ENCODE data around the gene PHF21B.

Gene PHF21B

DNA sequence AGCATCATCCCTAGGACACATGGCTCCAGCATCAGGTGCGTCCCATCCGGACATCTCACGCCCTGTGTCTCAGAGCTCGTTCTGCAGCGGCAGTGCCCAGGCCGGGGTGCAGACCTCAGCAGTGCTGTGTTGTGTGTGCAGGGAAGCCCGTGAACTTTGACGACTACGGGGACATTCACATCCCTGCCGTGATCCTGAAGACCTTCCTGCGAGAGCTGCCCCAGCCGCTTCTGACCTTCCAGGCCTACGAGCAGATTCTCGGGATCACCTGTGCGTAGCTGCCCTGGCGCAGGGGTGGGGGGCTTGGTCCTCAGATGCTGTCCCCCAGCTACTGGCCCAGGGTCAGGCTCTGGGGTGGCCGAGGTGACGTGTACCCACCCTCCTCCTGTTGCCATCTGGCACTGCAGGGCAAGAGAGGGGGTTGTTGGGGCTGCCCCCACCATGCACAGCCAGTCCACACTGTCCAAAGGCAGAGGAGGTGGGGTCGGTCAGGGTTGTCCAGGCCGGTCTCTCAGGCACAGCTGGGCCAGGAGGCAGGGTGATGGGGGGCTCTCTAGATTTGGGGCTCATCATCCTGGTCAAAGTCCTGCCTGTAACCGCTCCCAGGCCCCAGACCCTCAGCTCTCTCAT lies 160.9 kb downstream of the PHF21B start:
- H3K36me3 ChIP-seq = no peaks in the 10 kb centered on the region
- no peaks in the 10 kb centered on the region for H3K27me3 ChIP-seq
- no peak overlapping the region for H3K4me3 ChIP-seq (ENCODE audit: low read depth in 1 of 2, low read length in 1 of 2)
- H3K9me3 ChIP-seq = no peaks in the 10 kb centered on the region
- no peaks in the 10 kb centered on the region for H3K4me1 ChIP-seq (ENCODE audit: control insufficient read depth in 1 of 2, insufficient read depth in 1 of 2, low read depth in 1 of 2, low read length in 1 of 2)
- TF ChIP-seq, protein P1, sequence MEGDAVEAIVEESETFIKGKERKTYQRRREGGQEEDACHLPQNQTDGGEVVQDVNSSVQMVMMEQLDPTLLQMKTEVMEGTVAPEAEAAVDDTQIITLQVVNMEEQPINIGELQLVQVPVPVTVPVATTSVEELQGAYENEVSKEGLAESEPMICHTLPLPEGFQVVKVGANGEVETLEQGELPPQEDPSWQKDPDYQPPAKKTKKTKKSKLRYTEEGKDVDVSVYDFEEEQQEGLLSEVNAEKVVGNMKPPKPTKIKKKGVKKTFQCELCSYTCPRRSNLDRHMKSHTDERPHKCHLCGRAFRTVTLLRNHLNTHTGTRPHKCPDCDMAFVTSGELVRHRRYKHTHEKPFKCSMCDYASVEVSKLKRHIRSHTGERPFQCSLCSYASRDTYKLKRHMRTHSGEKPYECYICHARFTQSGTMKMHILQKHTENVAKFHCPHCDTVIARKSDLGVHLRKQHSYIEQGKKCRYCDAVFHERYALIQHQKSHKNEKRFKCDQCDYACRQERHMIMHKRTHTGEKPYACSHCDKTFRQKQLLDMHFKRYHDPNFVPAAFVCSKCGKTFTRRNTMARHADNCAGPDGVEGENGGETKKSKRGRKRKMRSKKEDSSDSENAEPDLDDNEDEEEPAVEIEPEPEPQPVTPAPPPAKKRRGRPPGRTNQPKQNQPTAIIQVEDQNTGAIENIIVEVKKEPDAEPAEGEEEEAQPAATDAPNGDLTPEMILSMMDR (IDR thresholded peaks at IDR 0.05) = no peak
- no peak overlapping the region for H3K27ac ChIP-seq

DNA sequence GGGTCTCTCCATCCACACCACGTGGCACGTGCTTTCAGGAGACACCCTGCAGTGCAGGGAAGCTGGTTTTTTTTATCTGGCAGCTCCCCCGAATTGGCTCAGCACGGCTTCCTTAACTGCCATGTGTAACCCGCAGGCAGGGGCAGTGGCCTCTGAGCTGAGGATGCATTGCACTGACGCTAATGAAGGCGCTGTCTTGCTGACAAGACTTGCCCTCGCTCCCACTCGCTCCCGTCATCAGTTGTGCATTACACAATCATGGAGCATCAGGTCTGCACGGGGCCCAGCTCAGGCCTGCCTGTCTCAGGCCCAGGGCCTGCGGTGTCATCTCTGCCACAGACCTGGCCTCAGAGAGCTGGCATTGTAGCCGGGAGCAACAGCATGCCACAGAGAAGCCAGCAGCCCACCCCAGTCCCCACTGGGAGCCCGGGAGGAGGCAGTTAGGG lies 161.5 kb downstream of the PHF21B start:
- no peak overlapping the region for H3K27ac ChIP-seq
- TF ChIP-seq, protein P1 (IDR thresholded peaks at IDR 0.05) = no peak
- no peaks in the 10 kb centered on the region for H3K4me1 ChIP-seq (ENCODE audit: control insufficient read depth in 1 of 2, insufficient read depth in 1 of 2, low read depth in 1 of 2, low read length in 1 of 2)
- no peaks in the 10 kb centered on the region for H3K27me3 ChIP-seq
- H3K9me3 ChIP-seq = no peaks in the 10 kb centered on the region
- no peak overlapping the region for H3K4me3 ChIP-seq (ENCODE audit: low read depth in 1 of 2, low read length in 1 of 2)
- no peaks in the 10 kb centered on the region for H3K36me3 ChIP-seq

GRCh38 chr22:44847892-44848291 lies 161.9 kb downstream of the PHF21B start:
- TF ChIP-seq, protein P1 (IDR thresholded peaks at IDR 0.05) = no peak
- H3K4me3 ChIP-seq (ENCODE audit: low read depth in 1 of 2, low read length in 1 of 2) = no peak overlapping the region
- no peaks in the 10 kb centered on the region for H3K36me3 ChIP-seq
- H3K4me1 ChIP-seq (ENCODE audit: control insufficient read depth in 1 of 2, insufficient read depth in 1 of 2, low read depth in 1 of 2, low read length in 1 of 2) = no peaks in the 10 kb centered on the region
- no peaks in the 10 kb centered on the region for H3K27me3 ChIP-seq
- no peaks in the 10 kb centered on the region for H3K9me3 ChIP-seq
- no peak overlapping the region for H3K27ac ChIP-seq

- H3K4me1 ChIP-seq (ENCODE audit: control insufficient read depth in 1 of 2, insufficient read depth in 1 of 2, low read depth in 1 of 2, low read length in 1 of 2) = no peaks in the 10 kb centered on the region
- no peaks in the 10 kb centered on the region for H3K36me3 ChIP-seq
- H3K27me3 ChIP-seq = no peaks in the 10 kb centered on the region
- no peak overlapping the region for H3K27ac ChIP-seq
- no peak overlapping the region for H3K4me3 ChIP-seq (ENCODE audit: low read depth in 1 of 2, low read length in 1 of 2)
- TF ChIP-seq, protein P1 (IDR thresholded peaks at IDR 0.05) = no peak
- H3K9me3 ChIP-seq = no peaks in the 10 kb centered on the region
These were observed 162.4 kb downstream of the PHF21B start for GRCh38 chr22:44847380-44847779.

DNA sequence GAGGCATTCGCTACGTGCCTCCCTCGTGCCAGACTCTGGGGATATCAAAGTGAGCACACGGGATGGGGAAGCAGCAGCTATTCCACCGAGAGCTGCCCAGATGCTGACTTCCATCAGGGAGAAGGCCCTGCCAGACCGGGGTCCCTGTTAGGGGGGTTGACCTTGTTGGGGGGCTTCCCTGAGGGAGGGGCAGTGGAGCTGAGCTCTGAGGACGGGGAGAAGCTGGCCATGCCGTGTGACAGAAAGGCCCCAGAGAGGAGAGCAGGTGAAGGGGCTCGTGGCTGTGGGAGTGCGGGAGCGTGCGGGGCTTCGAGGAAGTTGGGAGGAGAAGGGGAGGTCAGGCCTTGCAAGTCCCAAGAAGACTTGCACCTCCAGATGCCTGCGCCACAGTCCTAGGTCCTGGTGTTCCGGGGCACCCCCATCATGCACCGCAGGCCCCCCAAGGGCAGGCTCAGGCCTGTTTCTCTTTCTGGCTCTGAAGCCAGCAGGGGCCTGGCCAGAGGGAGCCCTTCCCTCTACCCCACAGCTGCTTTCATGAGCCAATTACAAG lies 163.0 kb downstream of the PHF21B start:
- TF ChIP-seq, protein P1 (IDR thresholded peaks at IDR 0.05) = no peak
- H3K36me3 ChIP-seq = no peaks in the 10 kb centered on the region
- H3K27ac ChIP-seq = no peak overlapping the region
- H3K9me3 ChIP-seq = no peaks in the 10 kb centered on the region
- H3K27me3 ChIP-seq = no peaks in the 10 kb centered on the region
- H3K4me1 ChIP-seq (ENCODE audit: control insufficient read depth in 1 of 2, insufficient read depth in 1 of 2, low read depth in 1 of 2, low read length in 1 of 2) = no peaks in the 10 kb centered on the region
- no peak overlapping the region for H3K4me3 ChIP-seq (ENCODE audit: low read depth in 1 of 2, low read length in 1 of 2)
